Measurements from ENCODE around the gene NDUFC2.
A peak's percentile ranks its signal among the peaks of the same experiment; 100 is the strongest.
"Not testable (repeated sequence)": the region's sequence is repeated elsewhere in the genome, so short reads cannot be mapped to it uniquely, and the experiment has no call there.

The NDUFC2 gene

DNA sequence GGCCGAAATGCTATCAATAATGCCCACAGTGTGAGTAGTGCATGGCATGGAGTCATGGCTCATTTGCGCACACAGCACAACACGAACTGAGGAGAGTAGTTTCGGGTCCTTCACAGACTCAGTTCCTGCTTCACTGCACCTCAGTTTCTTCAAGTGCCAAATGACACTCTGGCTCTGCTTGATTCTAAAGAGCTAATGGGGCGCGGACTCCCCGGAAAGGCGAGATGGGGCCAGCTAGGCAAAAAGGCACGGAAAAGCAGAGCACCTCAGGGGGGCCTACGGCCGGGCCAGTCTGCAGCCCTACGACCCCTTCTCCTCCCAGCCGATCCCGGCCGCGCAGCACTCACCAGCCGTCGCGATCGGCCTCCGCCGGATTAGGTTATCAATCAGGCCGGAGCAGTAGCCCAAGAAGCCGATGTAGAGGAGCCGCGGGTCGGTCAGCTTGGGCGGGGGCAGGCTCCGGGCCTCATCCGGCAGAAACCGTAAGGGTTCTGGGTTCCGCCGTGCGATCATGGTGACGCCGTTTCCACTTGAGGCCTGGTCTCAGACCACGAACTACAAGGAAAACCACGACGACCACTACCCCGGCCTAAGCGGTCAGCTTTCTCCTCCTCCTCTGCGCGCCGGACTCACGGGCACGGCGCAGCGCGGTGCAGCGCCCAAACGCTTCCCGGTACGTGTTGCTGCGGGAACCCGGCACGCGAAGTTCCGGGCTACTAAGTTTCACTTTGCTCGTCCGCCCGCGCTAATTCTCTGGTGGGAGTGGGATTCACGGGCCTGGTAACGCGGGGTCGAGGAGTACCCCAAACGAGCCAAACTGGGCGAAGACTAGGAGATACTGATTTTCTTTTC lies at the start of gene NDUFC2:
NDUFC2 (minus strand) TSS at position 631 of the 852 bp plus-strand sequence; CDS start at position 513, 118 bp downstream.
- DNase-seq, result peak; percentile 73 to 85

DNA sequence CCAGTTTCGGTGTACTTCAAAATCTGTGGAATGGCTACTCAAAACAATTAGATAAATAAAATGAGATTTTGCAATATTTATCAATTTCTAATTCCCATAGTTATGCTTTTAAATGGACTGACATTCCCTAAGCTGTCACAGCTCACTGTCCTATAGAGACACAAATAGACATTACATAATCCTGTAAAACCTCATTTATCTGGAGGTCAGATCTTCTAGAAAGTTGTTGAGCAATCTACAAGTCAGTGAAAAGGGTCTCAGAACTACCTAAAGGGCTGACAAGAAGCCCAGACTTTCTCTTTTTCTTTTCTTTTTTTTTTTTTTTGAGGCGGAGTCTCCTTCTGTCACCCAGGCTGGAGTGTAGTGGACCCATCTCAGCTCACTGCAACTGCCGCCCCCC lies 47.7 kb upstream of the NDUFC2 start:
- DNase-seq, result no peak

DNA sequence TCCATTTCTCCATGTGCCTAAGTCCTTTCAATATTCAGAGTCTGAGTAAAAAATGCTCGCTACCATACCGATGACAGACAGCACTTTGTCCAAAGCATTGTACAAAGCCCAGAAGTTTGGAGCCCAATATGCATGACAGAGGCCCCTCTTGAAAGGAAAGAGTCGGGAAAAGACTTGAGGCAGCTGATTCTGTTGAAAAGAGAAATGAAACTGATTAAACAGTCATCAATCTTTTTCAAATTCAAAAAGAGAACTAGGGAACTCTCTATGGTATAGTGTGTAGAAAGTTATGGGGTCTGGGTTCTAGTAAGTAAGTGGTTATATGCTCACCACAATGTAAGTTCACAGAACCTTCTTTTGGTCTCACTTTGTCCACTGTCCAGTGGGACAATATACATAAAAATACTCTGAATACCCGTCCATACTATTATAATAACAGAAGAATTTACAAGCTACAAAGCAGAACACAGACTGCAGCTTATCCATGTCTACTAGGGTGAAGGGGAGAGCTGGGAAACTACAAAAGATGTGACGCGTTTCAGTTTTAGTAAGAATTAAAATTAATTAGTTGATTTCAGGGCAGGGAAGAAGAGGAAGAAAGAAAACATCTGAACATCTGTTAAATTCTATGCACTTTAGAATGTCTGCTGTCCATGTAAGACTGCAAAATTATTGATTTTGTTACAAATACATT lies 33.1 kb upstream of the NDUFC2 start:
- DNase-seq, result no peak

DNA sequence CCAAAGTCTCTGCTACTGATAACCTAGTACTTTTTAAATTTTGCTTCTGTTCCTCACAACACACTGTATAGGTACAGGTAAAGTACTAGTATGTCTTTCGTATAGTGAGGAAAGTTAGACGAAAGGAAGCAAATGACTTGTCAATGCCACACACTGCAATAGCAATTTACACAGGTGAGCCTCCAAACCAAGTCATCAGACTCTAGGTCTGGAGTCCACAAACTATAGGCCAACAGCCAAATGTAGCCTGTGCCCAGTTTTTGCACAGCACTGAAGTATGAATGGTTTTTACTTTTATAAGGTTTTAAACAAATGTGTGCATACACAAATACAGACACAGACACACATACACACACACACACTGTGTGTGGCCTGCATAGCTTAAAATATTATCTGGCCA lies 31.6 kb upstream of the NDUFC2 start:
- DNase-seq, result no peak

DNA sequence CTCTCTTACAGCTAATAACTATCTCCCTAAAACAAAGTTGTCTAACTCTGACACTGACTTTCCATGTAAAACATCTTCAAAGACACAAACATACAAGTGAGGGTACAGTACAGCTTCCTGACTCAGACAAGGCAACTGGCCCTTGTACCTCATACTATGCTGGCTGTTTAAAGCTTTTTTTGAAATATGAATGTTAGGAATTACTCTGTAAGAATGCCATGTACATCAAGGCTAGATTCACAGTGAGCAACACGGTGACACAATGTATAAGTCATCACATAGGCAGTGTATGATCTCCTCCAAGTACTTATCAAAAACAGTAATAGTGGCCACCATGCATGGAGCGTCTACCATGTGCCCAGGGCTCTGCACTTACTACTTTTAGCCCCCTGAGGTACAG lies 31.2 kb upstream of the NDUFC2 start:
- no peak for DNase-seq

DNA sequence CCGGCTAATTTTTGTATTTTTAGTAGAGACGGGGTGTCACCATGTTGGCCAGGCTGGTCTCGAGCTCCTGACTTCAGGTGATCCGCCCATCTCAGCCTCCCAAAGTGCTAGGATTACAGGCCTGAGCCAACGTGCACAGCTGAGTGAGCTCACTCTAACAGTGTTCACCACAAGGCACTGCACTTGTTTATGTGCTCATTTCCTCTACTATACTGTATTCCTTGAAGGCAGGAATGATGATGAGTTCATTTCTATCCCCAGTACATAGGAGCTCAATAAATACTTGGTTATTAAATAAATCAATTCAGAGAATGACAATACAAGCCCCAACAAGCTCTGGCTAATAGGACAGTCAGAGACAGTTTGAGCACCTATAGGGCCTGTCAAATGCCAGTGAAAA lies 30.7 kb upstream of the NDUFC2 start:
- no peak for DNase-seq

DNA sequence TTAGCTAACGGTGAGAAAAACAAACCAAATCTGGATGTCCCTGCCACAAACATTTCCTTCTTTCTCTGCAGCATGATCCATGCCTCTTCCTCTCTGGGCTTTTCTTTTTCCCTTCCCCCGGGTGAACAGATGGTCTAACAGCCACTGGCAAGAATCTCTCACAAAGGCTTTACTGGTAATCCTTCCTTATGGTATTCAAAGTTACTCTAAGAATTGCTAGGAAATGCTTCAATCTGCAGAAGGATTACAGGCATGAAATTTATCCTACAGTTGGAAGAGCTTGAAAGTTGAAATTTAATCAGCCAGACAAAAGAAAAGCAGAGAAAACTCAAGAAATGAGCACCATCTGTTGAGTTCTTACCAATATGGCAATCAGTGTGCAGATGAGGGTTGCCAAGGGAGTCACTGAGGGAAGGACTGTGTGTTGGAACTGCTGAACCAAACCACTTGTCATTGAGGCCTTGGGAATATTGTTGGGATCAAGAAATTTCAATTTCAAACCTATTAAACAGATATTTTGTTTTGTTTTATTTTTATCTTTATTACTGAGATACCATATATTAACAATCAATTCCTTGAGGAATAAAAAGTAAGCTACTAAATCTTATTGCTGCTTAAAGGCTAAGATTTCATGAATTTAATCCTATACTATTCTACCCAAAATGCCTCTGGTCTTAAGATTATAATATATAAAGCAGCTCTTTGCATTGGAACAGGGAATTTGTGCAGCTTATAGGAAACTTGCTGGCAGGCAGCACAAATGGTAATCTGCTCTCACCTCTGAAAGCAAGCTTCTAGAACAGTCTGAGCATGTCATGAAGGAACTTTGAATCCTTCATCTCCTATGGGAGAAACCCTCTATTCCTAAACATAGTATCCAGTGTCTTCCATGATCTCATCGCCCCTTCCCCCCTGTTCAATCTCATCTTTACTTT lies 29.7 kb upstream of the NDUFC2 start:
- DNase-seq, result no peak

DNA sequence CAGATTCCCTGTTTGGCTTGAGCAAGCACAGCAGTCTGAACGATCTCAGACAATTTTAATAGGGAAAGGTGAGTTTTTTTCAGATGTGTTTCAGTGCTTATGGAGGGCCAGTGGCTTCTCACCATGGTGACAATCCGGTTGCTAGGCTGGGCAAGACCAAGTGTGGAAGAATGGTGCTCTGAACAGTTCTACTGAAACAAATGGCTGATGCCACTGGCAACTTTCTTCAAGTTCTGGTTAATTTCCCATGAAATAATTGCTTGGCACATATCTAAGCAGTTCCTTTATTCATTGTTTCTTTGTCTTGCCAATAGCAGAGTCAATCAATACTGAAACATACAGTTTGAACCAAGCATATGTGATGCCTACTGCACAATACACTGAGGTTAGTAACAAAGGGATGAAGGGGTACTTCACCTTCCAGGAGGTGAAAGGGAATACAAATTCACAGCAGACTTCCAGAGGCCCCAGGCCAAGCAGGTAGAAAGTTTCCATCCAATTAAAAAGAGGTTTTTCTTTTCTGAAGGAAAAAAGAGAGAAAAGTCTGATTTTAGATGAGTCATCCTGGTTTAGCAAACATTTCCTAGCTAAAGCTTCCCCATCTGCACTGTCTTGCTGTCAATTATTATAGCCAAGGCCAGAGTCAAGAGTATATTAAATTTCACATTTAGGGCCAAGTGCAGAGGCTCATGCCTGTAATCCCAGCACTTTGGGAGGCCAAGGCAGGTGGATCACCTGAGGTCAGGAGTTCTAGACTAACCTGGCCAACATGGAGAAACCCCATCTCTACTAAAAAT lies 21.2 kb upstream of the NDUFC2 start:
- DNase-seq, result no peak

DNA sequence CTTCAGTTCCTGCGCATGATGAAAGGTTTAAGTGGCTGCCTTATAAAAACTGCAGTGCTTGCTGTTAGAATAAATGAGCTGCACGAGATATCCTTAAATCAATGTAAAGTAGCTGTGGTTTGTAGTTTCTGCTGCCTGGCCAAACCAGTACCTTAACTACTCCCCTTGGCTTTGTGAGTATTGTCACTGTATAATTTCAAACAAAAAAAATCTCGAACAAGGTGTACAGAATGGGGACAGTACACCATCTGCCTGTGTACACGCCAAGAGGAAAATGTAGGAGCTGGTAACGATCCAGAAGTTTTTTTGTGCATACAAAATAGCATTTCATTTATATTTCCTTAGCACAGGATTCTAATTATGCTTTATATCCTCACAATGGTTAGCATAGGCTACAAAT lies 20.6 kb upstream of the NDUFC2 start:
- no peak for DNase-seq

DNA sequence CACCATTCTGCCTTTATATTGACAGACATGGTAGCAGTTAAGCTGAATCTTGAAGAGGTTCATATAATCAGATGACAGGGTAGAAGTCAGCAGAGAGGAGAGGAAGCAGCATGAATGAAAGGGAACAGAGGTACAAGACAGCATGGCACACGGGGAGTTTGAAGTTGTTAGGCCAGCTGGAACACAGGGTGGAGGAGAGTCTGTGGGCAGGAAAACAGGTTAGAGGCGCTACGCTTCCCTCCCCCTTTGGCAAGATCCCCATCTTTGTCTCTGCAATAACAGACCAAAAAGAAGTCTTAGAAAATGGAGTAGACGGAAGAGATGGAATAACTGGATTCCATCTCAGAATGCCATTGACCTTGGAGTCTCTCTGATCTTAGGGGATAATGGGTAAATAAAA lies 20.0 kb upstream of the NDUFC2 start:
- DNase-seq, result no peak

DNA sequence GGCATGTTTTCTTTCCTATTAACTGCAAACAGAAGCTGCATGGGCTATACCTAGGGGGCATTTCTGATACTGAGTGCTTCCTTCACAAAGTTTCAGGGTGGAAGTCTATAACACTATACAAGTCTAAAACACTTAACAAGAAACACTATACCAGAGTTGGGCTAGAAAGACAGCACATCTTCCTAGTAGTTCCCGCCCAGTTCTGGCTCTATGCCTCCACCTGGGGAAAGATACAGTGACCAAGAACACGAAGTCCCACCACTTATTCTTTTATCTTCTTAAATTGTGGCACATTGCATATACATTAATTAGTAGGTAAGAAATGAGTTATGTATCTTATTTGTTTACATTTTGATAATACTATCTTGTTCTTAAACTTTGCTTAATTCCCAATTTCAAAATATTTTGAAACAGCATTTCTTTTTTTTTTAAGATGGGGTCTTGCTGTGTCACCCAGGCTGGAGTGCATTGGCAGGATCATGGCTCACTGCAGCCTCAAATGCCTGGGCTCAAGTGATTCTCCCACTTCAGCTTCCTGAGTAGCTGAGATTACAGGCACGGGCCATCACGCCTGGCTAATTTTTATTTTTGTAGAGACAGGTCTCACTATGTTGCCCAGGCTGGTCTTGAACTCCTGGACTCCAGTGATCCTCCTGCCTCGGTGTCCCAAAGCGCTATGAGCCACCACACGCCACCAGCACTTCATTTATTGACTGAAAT lies 18.2 kb upstream of the NDUFC2 start:
- DNase-seq, result no peak

DNA sequence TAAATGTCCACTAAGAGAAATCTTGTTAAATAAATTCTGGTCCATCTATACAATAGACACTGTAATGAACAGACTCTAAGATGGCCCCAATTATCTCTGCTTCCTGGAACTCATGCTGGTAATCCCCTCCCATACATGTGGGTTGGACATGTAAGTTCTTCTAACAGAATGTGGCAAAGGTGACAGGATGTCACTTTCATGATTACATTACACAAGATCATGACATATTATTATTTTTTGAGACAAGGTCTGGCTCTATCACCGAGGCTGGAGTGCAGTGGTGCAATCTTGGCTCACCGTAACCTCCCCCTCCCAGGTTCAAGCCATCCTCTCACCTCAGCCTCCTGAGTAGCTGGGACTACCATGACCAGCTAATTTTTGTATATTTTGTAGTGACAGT lies 14.6 kb upstream of the NDUFC2 start:
- no peak for DNase-seq

DNA sequence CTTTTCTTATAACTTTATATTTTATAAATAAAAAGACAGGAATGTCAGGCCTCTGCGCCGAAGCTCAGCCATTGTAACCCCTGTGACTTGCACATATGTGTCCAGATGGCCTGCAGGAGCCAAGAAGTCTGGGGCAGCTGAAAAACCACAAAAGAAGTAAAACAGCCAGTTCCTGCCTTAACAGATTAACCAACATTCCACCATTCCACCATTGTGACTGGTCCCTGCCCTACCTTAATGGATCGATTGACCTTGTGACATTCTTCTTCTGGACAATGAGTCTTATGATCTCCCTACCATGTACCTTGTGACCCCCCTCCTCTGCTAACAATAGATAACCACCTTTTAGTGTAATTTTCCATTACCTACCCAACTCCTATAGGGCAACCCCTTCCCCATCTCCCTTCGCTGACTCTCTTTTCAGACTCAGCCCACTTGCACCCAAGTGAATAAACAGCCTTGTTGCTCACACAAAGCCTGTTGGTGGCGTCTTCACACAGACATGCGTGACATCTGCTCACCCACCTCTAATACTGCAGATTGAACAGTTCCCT lies 6.9 kb upstream of the NDUFC2 start:
- not testable (repeated sequence) for DNase-seq

DNA sequence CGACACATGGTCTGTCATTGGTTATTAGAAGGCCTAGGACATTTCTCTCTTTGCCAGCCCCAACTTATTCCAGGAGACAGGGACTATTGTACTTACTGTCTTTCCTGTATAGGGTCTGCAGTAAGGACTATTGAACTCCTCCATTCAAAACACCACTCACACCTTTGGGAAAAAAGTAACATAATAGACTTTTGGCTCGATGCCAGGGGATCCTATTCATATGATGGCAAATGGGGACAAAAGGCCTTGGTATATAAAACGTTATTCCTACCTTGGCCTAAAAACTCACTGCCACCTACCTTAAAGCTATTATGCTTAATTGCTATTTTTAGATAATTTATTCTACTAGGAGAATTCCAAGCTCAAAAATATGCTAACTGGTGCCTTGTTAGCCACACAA lies 6.3 kb upstream of the NDUFC2 start:
- DNase-seq, result no peak

DNA sequence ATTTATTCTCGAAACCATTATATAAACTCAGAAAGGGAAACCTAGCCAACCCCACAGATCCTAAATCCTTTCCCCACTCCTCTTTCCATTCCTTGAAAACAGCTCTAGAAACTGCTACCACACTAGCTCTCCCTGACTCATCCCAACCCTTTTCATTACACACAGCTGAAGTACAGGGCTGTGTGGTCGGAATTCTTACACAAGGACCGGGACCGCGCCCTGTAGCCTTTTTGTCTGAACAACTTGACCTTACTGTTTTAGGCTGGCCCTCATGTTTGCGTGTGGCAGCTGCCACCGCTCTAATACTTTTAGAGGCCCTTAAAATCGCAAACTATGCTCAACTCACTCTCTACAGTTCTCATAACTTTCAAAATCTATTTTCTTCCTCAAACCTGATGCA lies 4.8 kb upstream of the NDUFC2 start:
- DNase-seq, result not testable (repeated sequence)

DNA sequence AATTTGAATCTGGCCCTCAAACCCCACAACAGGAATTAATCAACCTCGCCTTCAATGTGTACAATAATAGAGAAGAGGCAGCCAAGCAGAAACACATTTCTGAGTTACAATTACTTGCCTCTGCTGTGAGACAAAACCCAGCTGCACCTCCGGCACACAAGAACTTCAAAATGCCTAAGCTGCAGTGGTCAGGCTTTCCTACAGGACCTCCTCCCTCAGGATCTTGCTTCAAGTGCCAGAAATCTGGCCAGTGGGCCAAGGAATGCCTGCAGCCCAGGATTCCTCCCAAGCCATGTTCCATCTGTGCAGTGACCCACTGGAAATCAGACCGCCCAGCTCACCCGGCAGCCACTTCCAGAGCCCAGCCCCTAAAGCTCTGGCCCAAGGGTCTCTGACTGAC lies 3.4 kb upstream of the NDUFC2 start:
- no peak for DNase-seq

DNA sequence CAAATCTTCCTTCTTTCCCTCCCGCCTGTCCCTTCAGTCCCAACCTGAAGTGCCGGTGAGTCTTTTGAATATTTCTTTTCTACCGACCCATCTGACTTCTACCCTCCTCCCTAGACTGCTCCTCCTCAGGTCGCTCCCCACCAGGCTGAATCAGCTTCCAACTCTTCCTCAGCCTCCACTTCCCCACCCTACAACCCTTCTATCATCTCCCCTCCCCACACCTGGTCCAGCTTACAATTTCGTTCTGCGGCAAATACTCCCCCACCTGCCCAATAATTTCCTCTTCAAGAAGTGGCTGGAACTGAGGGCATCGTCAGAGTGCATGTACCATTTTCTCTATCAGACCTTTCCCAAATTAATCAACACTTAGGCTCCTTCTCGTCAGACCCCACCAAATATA lies 2.5 kb upstream of the NDUFC2 start:
- no peak for DNase-seq

DNA sequence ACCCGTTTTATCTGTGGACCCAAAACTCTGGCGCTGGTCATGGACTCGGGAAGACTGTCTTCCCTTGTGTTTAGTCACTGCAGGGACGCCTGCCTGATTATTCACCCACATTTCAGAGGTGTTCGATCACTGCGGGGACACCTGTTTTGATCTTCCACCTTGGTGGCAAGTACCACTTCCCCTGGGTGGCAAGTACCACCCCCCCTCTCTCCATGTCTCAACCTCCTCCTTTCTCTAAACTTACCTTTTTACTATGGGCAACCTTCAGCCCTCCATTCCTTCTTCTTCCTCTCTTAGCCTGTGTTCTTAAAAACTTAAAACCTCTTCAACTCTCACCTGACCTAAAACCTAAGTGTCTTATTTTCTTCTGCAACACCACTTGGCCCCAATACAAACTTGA lies 1.9 kb upstream of the NDUFC2 start:
- DNase-seq, result no peak

DNA sequence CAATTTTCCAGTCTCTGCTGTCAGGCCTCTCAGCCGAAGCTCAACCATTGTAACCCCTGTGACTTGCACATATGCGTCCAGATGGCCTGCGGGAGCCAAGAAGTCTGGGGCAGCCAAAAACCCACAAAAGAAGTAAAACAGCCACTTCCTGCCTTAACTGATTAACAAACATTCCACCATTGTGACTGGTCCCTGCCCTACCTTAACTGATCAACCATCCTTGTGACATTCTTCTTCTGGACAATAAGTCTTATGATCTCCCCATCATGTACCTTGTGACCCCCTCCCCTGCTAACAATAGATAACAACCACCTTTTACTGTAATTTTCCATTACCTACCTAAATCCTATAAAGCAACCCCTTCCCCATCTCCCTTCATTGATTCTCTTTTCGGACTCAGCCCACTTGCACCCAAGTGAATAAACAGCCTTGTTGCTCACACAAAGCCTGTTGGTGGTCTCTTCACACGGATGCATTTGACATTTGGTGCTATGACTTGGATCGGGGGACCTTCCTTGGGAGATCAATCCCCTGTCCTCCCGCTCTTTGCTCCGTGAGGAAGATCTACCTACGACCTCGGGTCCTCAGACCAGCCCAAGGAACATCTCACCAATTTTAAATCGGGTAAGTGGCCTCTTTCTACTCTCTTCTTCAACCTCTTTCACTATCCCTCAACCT lies 1.3 kb upstream of the NDUFC2 start:
- no peak for DNase-seq

DNA sequence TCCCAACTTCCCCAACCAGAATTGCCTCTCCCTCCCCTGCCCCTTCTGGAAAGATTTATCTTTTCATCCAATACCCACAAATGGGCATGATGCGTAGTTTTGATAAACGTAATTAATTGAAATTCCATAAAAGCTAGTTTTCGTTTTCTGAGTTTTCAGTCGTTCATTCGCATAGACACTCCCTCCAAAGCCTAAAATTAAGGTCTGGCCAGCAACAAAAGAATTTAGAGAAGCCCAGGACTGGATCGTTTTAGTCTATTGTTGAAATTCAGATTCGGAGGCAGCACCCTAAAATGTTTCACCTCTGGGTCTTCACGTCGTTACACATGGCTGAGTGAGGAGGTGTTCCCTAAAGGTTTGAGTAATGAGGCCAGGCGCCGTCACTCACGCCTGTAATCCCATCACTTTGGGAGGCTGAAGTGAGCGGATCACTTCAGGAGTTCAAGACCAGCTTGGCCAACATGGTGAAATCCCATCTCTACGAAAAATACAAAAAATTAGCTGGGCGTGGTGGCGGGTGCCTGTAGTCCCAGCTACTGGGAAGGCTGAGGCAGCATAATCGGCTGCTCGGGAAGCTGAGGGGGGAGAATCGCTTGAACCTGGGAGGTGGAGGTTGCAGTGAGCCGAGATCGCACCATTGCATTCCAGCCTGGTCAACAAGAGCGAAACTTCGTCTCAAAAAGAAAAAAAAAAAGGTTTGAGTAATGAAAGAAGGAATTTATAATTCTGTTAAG lies 589 bp upstream of the NDUFC2 start:
- DNase-seq, result no peak
